Measurements from ENCODE around the gene VTCN1. TPM values are rescaled to one million over a fixed set of nuclear protein-coding genes. Genes with fewer than 3 reads are reported as not detected.

Gene VTCN1
- total and polyA plus RNA-seq, 2 of the 8 experiments (the other 6 are each of a cell fraction or from before 2014, with no cell fraction given), result 0.32 TPM; not detected in 1

GRCh38 chr1:117181630-117182041 is 29.1 kb downstream of the VTCN1 start:
- Histone ChIP-seq H3K9ac (replicated peaks in 1 of 4; ENCODE audit: extremely low read depth in 1 of 4, low read depth in 3 of 4, low read length in 3 of 4) (no peak overlapping the region), H3K14ac (ENCODE audit: insufficient read length) (no peak overlapping the region), H4K20me1 (replicated peaks in 1 of 2; ENCODE audit: control insufficient read depth in 1 of 2, insufficient read depth in 2 of 2, low read length in 2 of 2) (no peaks in the 10 kb centered on the region), H4K5ac (ENCODE audit: insufficient read length, low read depth, low read length) (no peak overlapping the region), H3K27me3 (replicated peaks in 1 of 4; ENCODE audit: control insufficient read depth in 3 of 4, extremely low read depth in 1 of 4, insufficient read depth in 3 of 4, low read length in 3 of 4) (no peaks in the 10 kb centered on the region), H3K9me3 (ENCODE audit: insufficient read depth in 2 of 2, low read depth in 1 of 2, low read length in 1 of 2) (no peaks in the 10 kb centered on the region), H3K4me1 (replicated peaks in 1 of 4; ENCODE audit: control insufficient read depth in 3 of 4, insufficient read depth in 4 of 4, low read length in 3 of 4) (no peaks in the 10 kb centered on the region; a peak in 1 of 7 replicates), H3K4me3 (ENCODE audit: extremely low read depth in 1 of 4, insufficient read depth in 2 of 4, low read depth in 3 of 4, low read length in 4 of 4) (no peak overlapping the region), H2AK5ac (ENCODE audit: low read depth, low read length) (no peak overlapping the region), H3K4me2 (ENCODE audit: insufficient read depth in 1 of 2, low read depth in 2 of 2, low read length in 2 of 2) (no peak overlapping the region), H4K91ac (replicated peaks; ENCODE audit: insufficient read length, low read length) (no peak overlapping the region), H2BK120ac (replicated peaks; ENCODE audit: low read depth, low read length) (no peak overlapping the region), H3K23me2 (ENCODE audit: low read depth, low read length) (no peaks in the 10 kb centered on the region), H3K56ac (replicated peaks; ENCODE audit: insufficient read length, low read depth, low read length) (no peak overlapping the region), H2BK15ac (ENCODE audit: low read length) (no peak overlapping the region), H3K36me3 (ENCODE audit: control insufficient read depth in 2 of 4, insufficient read depth in 4 of 4, low read length in 3 of 4) (no peaks in the 10 kb centered on the region), H3K4ac (replicated peaks; ENCODE audit: insufficient read length, low read depth, low read length) (no peak overlapping the region), H2BK5ac (ENCODE audit: low read depth, low read length) (no peak overlapping the region), H3K27ac (ENCODE audit: low read depth, low read length) (no peak overlapping the region), H3K23ac (ENCODE audit: insufficient read length) (no peak overlapping the region), H2BK20ac (ENCODE audit: low read length) (no peak overlapping the region), H3K79me1 (ENCODE audit: low read depth, low read length) (no peaks in the 10 kb centered on the region), H3K79me2 (ENCODE audit: control insufficient read depth in 1 of 2, insufficient read depth in 2 of 2, low read length in 2 of 2) (no peaks in the 10 kb centered on the region), H3K18ac (ENCODE audit: extremely low read depth, low read length) (no peak overlapping the region), H2BK12ac (ENCODE audit: low read depth, low read length) (no peak overlapping the region), H2AFZ (ENCODE audit: low read length) (no peak overlapping the region), H4K8ac (ENCODE audit: extremely low read depth, insufficient read depth, low read length) (no peak overlapping the region)
- CTCF ChIA-PET (ENCODE audit: partially characterized antibody), result interaction anchor here (1.5 to 1.9 kb wide), 2 partner anchors 54 to 103 kb away, joined by 5 to 11 read pairs; no protein-coding TSS in a partner anchor
- DNase-seq (ENCODE audit: low read depth in 1 of 2, low spot score in 2 of 2) (no peak), FAIRE-seq (no peak)
- TF ChIP-seq EZH2 (IDR thresholded peaks at IDR 0.05; ENCODE audit: low read depth, low read length, severe bottlenecking) (no peak), TCF12 (IDR thresholded peaks at IDR 0.05; ENCODE audit: low read depth, low read length) (no peak), RAD21 (IDR thresholded peaks at IDR 0.05 in 1 of 2, conservative IDR thresholded peaks at IDR 0.05 in 1 of 2; ENCODE audit: low read depth in 2 of 2, low read length in 2 of 2) (no peak), SAP30 (IDR thresholded peaks at IDR 0.05; ENCODE audit: insufficient read depth, insufficient replicate concordance, low read length) (no peak)
- WGBS, 2 experiments (ENCODE audit: extremely low coverage in 1 of 2, insufficient coverage in 1 of 2, insufficient read length in 1 of 2, insufficient replicate concordance in 2 of 2, low coverage in 1 of 2, low lambda C conversion rate in 2 of 2, missing lambda C conversion rate in 1 of 2), result 91% methylated on average over 5 of the region's 5 CpGs; no CpG with 5 or more reads in 1 of the 2 experiments
- POLR2A ChIA-PET (ENCODE audit: partially characterized antibody), result no interaction called here

All from H1 (cell line).